K562 (cell line): ENCODE measurements around the gene PGM2L1. TPM values are rescaled to one million over a fixed set of nuclear protein-coding genes. Genes with fewer than 3 reads are reported as not detected.

Experiments
- BRD4 ChIP-seq: fragments of 200-600 bp; sonication (generic); IDR thresholded peaks from 2 replicates; pipeline ENCODE4 v1.6.1; 2017; ENCODE audit warnings: inconsistent platforms
- HDAC6 ChIP-seq: IDR thresholded peaks from 2 replicates; pipeline ENCODE4 v1.6.1; 2012; ENCODE audit warnings: low read depth, mild to moderate bottlenecking, control low read depth, inconsistent platforms, low read length, moderate library complexity
- HMG20A ChIP-seq: fragments of 450-650 bp; formaldehyde crosslinking; conservative IDR thresholded peaks from 2 replicates; pipeline ENCODE4 v1.4.0; 2020; ENCODE audit warnings: mild to moderate bottlenecking, mixed read lengths
- KAT8 ChIP-seq: fragments of 450-650 bp; IDR thresholded peaks from 2 replicates; pipeline ENCODE4 v1.6.1; 2016; ENCODE audit warnings: low read depth, mild to moderate bottlenecking
- KDM1A ChIP-seq, 2 experiments: fragments of 450-650 bp; IDR thresholded peaks; 2 replicates each; pipeline ENCODE4 v1.6.1; 2016; ENCODE audit warnings: mild to moderate bottlenecking in 2 of 2
- KDM2B ChIP-seq: fragments of 250-450 bp; sonication (Bioruptor Pico); IDR thresholded peaks from 2 replicates; pipeline ENCODE4 v1.8.0; 2021; ENCODE audit warnings: mild to moderate bottlenecking, moderate library complexity
- LARP7 ChIP-seq: fragments of 450-650 bp; IDR thresholded peaks from 2 replicates; pipeline ENCODE4 v1.6.1; 2016
- MCM2 ChIP-seq: fragments of 450-650 bp; IDR thresholded peaks from 2 replicates; pipeline ENCODE4 v1.6.1; 2017; ENCODE audit warnings: low read depth, mild to moderate bottlenecking
- MEIS2 ChIP-seq: fragments of 450-650 bp; IDR thresholded peaks from 2 replicates; pipeline ENCODE4 v1.6.1; 2014; ENCODE audit warnings: mild to moderate bottlenecking; ENCODE audit not compliant: partially characterized antibody
- POLR2G ChIP-seq: fragments of 200-400 bp; formaldehyde crosslinking; IDR thresholded peaks from 2 replicates; pipeline ENCODE4 v1.6.1; 2017; ENCODE audit warnings: low read depth, mild to moderate bottlenecking, antibody characterized with exemption, low read length, moderate library complexity
- PPARD ChIP-seq: fragments of 250-450 bp; sonication (Bioruptor Pico); IDR thresholded peaks from 2 replicates; pipeline ENCODE4 v1.8.0; 2022; ENCODE audit warnings: inconsistent platforms, mild to moderate bottlenecking, moderate library complexity
- PURB ChIP-seq: sonication (generic); formaldehyde crosslinking; IDR thresholded peaks from 2 replicates; pipeline ENCODE4 v1.9.0; 2021; ENCODE audit warnings: low read depth, mild to moderate bottlenecking, missing genetic modification reagents
- SAP30 ChIP-seq: fragments of 200-600 bp; sonication (generic); IDR thresholded peaks from 2 replicates; pipeline ENCODE4 v1.6.1; 2012; ENCODE audit warnings: borderline replicate concordance, low read depth, mild to moderate bottlenecking, moderate library complexity, low read length, control low read depth, inconsistent platforms; ENCODE audit not compliant: insufficient read depth, poor library complexity, severe bottlenecking
- SIRT6 ChIP-seq: IDR thresholded peaks from one replicate; pipeline ENCODE4 v1.6.1; 2012; ENCODE audit warnings: low read depth, mild to moderate bottlenecking, control low read depth, inconsistent platforms, low read length, moderate library complexity
- SMAD1 ChIP-seq: fragments of 150-350 bp; IDR thresholded peaks from 2 replicates; pipeline ENCODE4 v1.6.1; 2014; ENCODE audit warnings: low read length, low read depth; ENCODE audit not compliant: partially characterized antibody
- SOX6 ChIP-seq: fragments of 450-650 bp; IDR thresholded peaks from 2 replicates; pipeline ENCODE4 v1.6.1; 2014; ENCODE audit warnings: mild to moderate bottlenecking
- YY1 ChIP-seq, 3 experiments: IDR thresholded peaks; 2 replicates each; pipeline ENCODE4 v1.6.1; 2011; ENCODE audit warnings: low read length in 2 of 3, mild to moderate bottlenecking in 2 of 3, moderate library complexity in 2 of 3, borderline replicate concordance in 1 of 3, control low read depth in 1 of 3, low read depth in 1 of 3; ENCODE audit not compliant: insufficient read depth in 3 of 3, insufficient replicate concordance in 2 of 3, control insufficient read depth in 1 of 3, insufficient read length in 1 of 3; ENCODE audit errors: extremely low read depth in 1 of 3
- ZBED1 ChIP-seq: IDR thresholded peaks from 2 replicates; pipeline ENCODE4 v1.6.1; 2014
- ZFP36 ChIP-seq: fragments of 150-350 bp; IDR thresholded peaks from 2 replicates; pipeline ENCODE4 v1.6.1; 2018; ENCODE audit warnings: low read length, low read depth; ENCODE audit not compliant: partially characterized antibody
- ZNF217 ChIP-seq: sonication (generic); formaldehyde crosslinking; IDR thresholded peaks from 2 replicates; pipeline ENCODE4 v1.8.0; 2022; ENCODE audit warnings: mild to moderate bottlenecking, missing genetic modification reagents
- ZNF232 ChIP-seq: sonication (generic); formaldehyde crosslinking; IDR thresholded peaks from 2 replicates; pipeline ENCODE4 v1.8.0; 2022; ENCODE audit warnings: mild to moderate bottlenecking, missing genetic modification reagents
- ZNF589 ChIP-seq: fragments of 200-800 bp; sonication (Bioruptor generic); IDR thresholded peaks from 2 replicates; pipeline ENCODE4 v1.6.1; 2016; ENCODE audit warnings: low read depth, missing genetic modification characterization, missing compliant biosample characterization
- polyA plus RNA-seq, 8 experiments: library from polyadenylated mRNA; depleted of rRNA in 4 of 8; stranded (reverse) in 5 of 8; unstranded in 3 of 8; fragments of >200 nt; fragmentation: Nextera tagmentation in 2 of 8; fragmentation: Illumina TruSeq in 1 of 8; extraction: Ambion mirVana in 2 of 8; extraction: Trizol in 1 of 8; gene quantifications; 2 replicates each; pipeline versions ENCODE4 v1.2.1 to v1.2.3, GENCODE V29; 2011 to 2014; ENCODE audit warnings: inconsistent platforms in 1 of 8, missing spikeins in 1 of 8
- total RNA-seq, 7 experiments: library from RNA; depleted of rRNA in 6 of 7; stranded (reverse); fragments of >200 nt in 6 of 7; fragmentation: Illumina TruSeq in 2 of 7; extraction: Trizol in 2 of 7; gene quantifications; 2 replicates each; pipeline versions ENCODE4 v1.2.1 to v1.2.3, GENCODE V29; 2011 to 2021; ENCODE audit warnings: low replicate concordance in 1 of 7
- TF ChIP-seq, protein P1 (sequence below): fragments of 450-650 bp; IDR thresholded peaks from one replicate; pipeline ENCODE4 v1.6.1; 2018; ENCODE audit warnings: mild to moderate bottlenecking, moderate library complexity; ENCODE audit not compliant: partially characterized antibody
- TF ChIP-seq, protein P2 (sequence below), 3 experiments: fragments of 200-800 bp in 1 of 3; sonication (Bioruptor generic) in 1 of 3; sonication (generic) in 1 of 3; formaldehyde crosslinking in 1 of 3; IDR thresholded peaks; 2 replicates each; pipeline versions ENCODE4 v1.6.1 to v1.8.0; 2016 to 2022; ENCODE audit warnings: mild to moderate bottlenecking in 2 of 3, missing compliant biosample characterization in 2 of 3, missing genetic modification characterization in 2 of 3, missing genetic modification reagents in 1 of 3
- TF ChIP-seq, protein P3 (sequence below), 2 experiments: fragments of 250-450 bp in 1 of 2; fragments of 450-650 bp in 1 of 2; sonication (Bioruptor Pico) in 1 of 2; IDR thresholded peaks; 2 replicates each; pipeline versions ENCODE4 v1.6.1 to v1.8.0; 2016 to 2021; ENCODE audit warnings: mild to moderate bottlenecking in 2 of 2, moderate library complexity in 2 of 2, missing compliant biosample characterization in 1 of 2, missing genetic modification characterization in 1 of 2

Gene PGM2L1
- total and polyA plus RNA-seq, 9 of the 15 experiments (the other 6 are each of a cell fraction or from before 2014, with no cell fraction given): 0.32 to 0.95 (median 0.63) TPM

DNA sequence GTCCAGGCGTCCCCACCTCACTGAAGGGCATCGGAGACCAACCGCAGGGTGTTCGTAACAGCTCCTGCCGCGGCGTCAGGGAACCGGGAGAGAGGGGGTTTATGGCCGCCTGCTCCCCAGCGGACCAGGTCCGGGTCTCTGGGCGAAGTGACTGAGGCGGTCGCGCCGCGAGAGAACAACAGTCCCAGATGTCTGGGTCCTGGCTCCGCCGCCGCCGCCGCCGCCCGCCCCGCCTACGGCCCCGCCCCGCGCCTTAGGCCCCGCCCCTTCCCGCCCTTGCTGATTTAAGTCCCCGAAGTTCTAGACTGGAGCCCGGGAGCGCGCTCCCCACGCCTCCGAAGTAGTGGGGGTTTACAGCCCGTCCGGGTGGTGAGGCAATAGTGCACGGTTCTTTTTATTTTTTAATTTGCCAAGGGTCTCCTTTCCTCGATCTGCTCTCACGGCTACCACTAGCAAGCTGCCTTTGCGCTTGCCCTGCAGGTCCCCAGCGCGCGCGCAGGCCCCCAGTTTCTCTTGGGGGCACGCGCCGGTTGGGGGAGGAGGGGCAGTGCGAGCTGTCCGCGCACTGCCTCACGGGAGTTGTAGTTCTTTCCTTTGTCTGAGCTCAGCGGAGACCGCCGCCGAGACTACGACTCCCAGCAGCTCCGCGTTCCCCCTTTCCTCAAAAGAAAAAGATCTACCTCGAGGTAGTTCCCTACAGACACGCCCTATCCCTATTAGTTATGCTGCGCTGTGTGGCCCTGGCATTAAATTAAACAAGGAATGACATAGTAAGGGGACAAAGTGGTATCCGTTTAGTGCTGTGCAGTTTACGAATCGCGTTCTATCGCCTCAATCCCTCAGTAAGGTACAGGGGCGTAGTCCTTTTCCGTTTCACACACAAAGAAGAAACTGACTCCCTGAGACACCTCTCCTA lies at the start of gene PGM2L1 (continued):
- TF ChIP-seq ZNF217 (no peak), SIRT6 (no peak), SOX6 (peak; percentile 41; the same call in 1 of the 2 replicates), YY1 (IDR thresholded peaks at IDR 0.05; ENCODE audit: borderline replicate concordance in 1 of 3, control insufficient read depth in 1 of 3, extremely low read depth in 1 of 3, insufficient read depth in 3 of 3, insufficient read length in 1 of 3, insufficient replicate concordance in 2 of 3, low read depth in 1 of 3, low read length in 2 of 3) (peak in 1 of 3 experiments; percentile 41), SAP30 (peak; percentile 39), LARP7 (no peak), ZFP36 (no peak), KAT8 (no peak), HDAC6 (no peak), MCM2 (no peak), BRD4 (no peak), MEIS2 (peak; percentile 9), ZNF232 (no peak), SMAD1 (no peak), KDM1A (IDR thresholded peaks at IDR 0.05) (no peak), PPARD (CRISPR knock-in tag) (no peak), POLR2G (peak; percentile 84), KDM2B (CRISPR knock-in tag) (peak; percentile 64; the same call in 1 of the 2 replicates), PURB (CRISPR knock-in tag) (no peak), ZNF589 (CRISPR knock-in tag) (peak; percentile 81), HMG20A (CRISPR knock-in tag) (no peak), ZBED1 (no peak)
- TF ChIP-seq, protein P1, sequence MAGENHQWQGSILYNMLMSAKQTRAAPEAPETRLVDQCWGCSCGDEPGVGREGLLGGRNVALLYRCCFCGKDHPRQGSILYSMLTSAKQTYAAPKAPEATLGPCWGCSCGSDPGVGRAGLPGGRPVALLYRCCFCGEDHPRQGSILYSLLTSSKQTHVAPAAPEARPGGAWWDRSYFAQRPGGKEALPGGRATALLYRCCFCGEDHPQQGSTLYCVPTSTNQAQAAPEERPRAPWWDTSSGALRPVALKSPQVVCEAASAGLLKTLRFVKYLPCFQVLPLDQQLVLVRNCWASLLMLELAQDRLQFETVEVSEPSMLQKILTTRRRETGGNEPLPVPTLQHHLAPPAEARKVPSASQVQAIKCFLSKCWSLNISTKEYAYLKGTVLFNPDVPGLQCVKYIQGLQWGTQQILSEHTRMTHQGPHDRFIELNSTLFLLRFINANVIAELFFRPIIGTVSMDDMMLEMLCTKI: no peak
- TF ChIP-seq, protein P2, sequence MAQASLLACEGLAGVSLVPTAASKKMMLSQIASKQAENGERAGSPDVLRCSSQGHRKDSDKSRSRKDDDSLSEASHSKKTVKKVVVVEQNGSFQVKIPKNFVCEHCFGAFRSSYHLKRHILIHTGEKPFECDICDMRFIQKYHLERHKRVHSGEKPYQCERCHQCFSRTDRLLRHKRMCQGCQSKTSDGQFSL (CRISPR knock-in tag; IDR thresholded peaks at IDR 0.05): peak; percentile 76; the same call in 1 of the 2 replicates
- TF ChIP-seq, protein P2 (tag; IDR thresholded peaks at IDR 0.05): peak in 1 of 2 experiments; percentile 71; a peak in 1 of 4 replicates
- TF ChIP-seq, protein P3, sequence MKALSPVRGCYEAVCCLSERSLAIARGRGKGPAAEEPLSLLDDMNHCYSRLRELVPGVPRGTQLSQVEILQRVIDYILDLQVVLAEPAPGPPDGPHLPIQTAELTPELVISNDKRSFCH (CRISPR knock-in tag; IDR thresholded peaks at IDR 0.05): no peak
- TF ChIP-seq, protein P3 (tag; IDR thresholded peaks at IDR 0.05): 0 out of 2 replicates have a peak, but pooled peaks have one; percentile 55
